Inflammatory macrophage treated with lipopolysaccharide for 4 hours (primary cell): ENCODE data around the gene GINS1.

Experiments used
- DNase-seq: peaks from one replicate; pipeline ENCODE4 v3.0.0-alpha.2; 2020

Gene GINS1

DNA sequence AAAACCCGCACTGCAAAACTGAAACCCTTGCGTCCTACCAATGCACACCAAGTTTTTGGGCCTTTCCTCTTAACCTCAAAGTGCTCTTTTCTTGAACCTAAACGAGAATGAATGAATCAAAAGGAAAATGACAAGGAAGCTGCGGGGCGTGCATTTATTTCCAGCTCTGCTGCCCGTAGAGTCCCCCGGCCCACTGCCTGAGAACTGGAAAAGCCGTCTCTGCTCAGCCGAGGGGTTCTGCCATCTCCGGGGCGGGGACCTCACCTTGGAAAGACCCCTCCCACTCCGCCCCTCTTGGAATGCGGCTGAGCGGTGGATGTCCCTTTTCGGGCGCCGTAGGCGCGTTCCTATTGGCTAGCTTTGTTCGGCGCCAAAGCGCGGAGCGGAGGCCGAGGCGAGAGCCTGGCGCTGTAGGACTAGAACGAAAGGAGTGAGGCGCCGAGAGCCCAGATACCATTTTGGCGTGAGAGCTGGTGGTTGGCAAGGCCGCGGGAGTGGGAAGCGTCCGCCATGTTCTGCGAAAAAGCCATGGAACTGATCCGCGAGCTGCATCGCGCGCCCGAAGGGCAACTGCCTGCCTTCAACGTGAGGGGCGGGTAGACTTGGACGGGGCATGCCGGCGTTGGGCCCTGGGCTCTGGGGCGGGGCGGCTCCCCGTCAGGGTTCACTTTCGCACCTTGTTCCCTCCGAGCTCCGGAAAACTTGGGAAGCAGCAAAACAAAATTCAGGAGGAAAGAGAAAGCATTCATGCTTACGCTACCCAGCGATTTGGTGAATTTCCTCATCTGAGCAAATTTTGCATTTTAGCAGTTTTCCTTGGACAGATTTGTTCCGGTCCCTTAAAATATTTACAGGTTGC is at the start of gene GINS1:
Gene GINS1, plus strand, starts transcription at position 363 of the 859 bp plus-strand sequence. Its CDS starts 148 bp downstream, at position 511.
- DNase-seq, result peak; percentile 81

DNA sequence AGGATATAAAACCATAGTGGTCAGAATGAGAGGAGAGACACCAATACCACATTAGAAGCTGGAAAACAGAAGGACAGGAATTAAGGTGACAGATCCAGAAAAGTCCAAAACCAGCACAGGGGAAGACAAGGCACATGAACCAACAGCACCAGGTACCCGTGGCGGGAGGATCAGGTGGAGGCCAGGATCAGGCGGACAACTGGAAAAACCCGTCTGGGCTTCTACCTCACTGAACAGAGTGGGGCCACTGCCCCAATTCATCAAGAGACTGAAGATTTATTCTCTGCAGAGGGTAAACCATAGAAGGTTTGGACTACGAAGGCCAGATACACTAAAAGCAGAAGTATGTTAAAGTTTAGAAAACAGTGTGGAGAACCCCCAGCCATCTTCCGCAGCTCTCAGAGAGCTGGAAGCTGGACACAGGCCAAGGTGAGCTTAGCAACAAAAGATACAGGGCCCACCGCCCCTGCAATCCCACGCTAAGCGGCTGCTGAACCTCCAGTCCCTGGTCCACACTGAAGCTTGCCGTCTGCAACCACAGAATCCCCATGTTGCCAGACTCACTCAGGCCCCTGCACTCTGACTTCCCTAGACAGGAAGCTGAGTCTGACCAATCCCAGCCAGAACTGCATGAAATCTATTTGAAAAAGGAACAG is 46.7 kb upstream of the GINS1 start:
- DNase-seq, result peak; percentile 55

GRCh38 chr20:25361287-25361683 is 46.2 kb upstream of the GINS1 start:
- no peak for DNase-seq

DNA sequence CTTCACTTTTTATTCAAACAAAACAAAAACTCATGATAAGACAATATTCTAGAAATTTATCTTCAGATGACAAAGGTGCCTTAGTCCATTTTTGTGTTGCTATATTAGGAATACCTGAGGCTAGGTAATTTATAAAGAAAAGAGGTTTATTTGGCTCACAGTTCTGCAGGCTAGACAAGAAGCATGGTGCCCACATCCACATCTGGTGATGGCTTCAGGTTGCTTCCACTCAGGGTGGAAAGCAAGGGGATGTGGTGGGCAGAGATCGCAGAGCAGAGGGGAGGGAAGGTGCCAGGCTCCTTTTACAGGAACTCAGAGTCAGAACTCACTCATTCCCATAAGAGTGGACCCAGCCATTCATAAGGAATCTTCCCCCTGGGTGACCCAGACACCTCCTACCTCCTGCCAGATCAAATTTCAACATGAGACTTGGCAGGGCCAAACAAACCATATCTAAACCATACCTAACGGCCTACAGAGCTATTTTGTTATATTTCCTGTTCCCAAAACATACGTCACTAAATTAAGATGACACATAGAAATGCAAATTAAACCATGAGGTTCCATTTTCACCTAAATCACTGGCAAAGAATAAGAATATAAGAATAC is 43.2 kb upstream of the GINS1 start:
- DNase-seq, result no peak

DNA sequence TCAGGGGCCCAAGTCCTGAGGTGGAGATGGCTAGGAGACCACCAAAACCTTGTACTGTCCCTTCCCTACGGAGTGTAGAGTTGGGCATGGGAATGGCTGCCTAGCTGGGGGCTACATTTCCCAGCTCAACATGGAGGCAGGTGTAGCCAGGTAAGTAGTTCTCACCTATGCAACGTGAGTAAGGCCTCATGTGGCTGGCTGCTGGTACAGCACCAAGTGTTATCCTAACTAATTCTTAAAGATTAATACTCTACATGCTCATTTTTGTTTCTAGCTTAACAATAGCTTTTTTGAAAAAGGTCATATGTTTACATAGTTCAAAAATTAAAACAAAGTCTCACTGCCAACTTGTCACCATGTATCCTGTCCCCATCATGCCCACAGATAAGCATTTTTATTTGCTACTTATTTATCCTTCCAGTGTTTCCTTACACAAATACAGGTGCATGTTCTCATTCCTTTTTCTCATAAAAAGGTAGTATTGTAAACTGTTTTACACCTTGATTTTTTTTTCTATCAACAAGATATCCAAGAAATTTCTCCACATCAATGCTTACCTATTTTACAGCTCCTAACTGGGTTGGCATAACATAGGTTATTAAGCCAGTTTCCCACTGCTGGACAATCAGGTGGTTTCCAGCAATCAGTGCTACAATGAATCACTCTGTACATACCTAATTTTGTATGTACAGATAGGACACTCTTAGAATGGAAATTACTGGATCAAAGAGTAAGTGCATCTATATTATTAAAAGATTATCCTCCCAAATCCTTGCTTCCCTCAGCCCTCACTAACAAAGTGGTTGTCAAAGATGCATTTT is 42.4 kb upstream of the GINS1 start:
- DNase-seq, result no peak

GRCh38 chr20:25368526-25368925 is 38.9 kb upstream of the GINS1 start:
- no peak for DNase-seq

- peak; percentile 60 for DNase-seq
Observed at GRCh38 chr20:25368976-25369375, 38.5 kb upstream of the GINS1 start.

DNA sequence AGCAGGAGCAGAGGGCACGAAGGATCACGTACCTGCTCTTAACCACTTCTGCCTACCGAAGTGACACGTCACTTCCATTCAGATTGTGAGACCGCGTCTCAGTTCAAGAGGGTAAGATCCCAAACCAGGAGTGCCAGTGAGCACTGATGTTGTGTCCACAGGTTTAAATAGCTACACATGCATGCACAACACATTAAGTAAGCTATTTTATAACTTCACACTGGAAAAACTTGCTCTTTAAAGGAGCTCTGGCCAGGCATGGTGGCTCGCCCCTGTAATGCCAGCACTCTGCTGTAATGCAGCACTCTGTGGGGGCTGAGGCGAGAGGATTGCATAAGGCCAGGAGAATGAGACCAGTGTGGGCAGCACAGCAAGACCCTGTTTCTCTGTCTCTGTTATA is 37.9 kb upstream of the GINS1 start:
- DNase-seq, result no peak

DNA sequence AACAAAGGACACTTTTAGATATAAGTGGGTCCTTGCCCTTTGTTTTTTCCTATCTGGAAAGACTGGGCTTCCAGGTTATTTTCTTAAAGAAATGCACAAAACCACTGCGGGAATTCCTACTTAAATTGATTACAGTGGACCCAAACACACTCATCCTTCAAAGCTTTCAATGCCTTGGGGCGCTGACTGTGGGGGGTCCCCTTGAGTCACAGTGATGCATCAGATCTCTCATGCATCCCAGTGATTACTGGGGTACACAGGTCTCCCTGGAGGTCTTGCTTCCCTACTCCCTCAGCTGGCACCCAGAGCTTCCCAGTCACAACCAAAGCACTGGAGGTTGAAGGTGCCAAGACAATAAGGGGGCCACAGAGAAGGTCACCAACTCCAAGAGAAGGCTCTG is 37.5 kb upstream of the GINS1 start:
- no peak for DNase-seq

DNA sequence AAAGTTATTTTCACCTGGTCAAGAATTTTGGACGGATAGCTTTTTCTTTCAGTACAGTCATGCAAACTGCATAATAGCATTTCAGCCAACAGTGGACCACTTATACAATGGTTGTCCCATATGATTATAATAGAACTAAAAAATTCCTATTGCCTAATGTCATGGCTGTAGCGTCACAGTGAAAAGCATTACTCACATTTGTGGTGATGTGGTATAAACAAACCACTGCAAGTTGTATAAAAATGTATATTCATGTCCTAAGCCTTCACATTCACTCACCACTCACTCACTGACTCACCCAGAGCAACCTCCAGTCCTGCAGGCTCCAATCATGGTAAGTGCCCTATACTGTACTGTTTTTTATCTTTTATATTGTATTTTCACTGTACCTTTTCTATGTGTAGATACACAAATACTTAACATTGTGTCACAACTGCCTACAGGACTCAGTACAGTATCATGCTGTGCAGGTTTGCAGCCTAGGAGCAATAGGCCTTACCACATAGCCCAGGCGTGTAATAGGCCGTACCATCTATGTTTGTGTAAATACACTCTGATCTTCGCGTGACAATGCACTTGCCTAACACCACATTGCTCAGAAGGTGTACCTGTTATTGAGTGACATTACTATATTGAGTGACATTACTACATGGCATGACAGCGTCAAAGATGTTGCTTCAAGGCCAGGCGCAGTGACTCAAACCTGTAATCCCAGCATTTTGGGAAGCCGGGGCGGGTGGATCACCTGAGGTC is 34.7 kb upstream of the GINS1 start:
- DNase-seq, result peak; percentile 66

DNA sequence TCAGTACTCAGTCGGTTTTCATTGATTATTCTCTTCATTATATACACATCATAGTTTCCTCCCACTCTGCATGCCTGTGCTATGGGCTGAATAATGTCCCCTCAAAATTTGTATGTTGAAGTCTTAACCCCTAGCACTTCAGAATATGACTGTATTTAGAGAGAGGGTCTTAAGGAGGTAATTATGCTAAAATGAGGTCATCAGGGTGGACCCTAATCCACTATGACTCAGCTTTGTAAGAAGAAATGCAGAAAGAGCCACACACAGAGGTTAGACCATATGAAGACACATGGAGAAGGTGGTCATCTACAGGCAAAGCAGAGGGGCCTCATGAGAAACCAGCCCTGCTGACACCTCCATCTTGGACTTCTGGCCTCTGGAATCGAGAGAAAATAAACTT is 32.6 kb upstream of the GINS1 start:
- no peak for DNase-seq

DNA sequence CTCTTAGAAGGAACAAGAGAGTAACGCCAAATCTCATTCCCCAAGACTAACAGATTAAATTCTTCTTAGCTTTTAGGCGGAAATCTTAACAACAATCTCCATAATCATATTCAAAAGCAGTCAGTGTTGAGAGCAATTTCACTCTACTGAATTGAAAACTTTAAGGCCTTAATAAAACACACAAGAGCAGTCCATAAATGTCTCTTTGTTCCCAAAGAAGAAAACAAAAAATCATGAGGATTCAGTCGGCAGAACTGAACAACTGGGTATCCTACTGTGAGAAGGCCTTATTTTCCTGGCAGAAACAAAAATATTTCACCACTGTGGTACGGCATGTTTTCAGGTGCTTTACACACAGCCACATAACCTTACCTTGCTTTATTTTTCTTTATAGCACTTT is 31.2 kb upstream of the GINS1 start:
- no peak for DNase-seq

GRCh38 chr20:25376886-25377285 is 30.6 kb upstream of the GINS1 start:
- no peak for DNase-seq

DNA sequence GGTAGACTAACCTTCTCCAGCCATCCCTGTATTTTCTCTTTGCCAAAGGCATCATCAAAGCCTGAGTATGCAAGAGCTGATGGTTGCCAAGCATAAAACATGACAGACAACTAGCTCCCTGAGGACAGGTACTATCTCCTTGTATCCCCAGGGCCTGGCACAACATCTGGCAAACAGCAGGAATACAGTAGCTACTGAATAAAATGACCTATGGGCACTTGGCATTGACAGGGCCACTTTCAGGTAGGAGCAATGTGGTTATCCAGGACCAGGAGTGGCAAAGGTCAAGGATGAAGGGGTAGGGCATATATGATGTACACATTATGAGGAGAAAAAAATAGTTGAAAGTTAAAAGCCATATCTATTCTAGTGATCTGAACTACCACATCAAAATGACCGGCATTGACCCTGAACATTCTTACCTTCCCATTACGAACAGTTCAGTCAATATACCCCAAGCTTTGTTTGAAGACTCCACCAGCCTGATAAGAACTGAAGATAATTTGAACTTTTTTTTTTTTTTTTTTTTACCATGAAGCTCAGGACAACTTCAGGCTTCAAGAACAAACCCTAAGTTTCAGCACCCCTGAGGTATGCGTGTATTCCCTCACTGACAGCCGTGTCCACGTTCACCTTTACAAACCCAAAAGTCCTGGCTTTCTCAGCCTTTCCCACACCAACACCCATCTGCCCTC is 29.1 kb upstream of the GINS1 start:
- no peak for DNase-seq

DNA sequence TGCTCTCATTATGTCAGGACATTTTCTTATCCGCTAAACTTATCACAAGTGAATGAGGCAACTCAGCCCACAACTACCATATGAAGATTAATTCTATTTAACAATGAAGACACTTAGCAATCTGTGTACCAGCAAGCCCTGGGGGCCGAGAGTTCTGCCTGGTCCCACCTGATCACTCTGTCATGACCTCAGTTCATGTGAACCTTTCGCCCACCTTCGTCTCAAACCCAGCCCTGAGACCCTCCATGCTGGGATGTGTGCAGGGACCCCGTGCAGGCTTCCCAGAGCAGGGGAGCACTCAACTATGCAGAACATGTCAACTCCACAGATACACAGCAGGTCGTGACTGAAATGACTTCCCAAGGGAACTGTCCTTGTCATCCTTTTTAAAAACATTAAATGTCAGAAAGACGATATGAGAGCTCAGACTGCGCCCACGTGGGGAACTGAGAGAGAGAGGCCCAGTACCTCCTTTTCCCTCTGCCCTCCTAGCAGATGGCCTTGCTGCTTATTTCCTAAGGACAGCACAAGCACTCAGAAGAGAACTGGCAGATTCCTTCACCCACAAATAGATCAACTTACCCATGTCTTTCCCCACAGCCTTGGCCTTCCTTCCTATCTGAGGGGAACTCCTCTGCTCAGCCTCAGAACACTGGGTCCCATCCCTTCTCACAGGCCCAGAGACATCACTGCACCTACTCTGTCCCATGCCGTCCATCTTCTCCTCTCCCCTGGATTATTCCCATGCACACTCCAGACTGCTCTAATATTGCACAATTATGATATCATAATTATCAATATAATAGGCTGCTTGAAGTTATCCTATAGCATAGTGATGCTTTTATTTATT is 28.4 kb upstream of the GINS1 start:
- peak; percentile 25 for DNase-seq

GRCh38 chr20:25380945-25381614 is 26.4 kb upstream of the GINS1 start:
- no peak for DNase-seq

- no peak for DNase-seq
Observed at GRCh38 chr20:25382704-25383370, 24.6 kb upstream of the GINS1 start.

- peak; percentile 21 for DNase-seq
Observed at GRCh38 chr20:25389401-25389857, 18.0 kb upstream of the GINS1 start.

- no peak for DNase-seq
Observed at GRCh38 chr20:25389858-25390537, 17.5 kb upstream of the GINS1 start.
